SK-N-SH (cell line): ENCODE results near the gene NPTX1. TPM values are rescaled to one million over a fixed set of nuclear protein-coding genes. Genes with fewer than 3 reads are reported as not detected.

Source experiments
- CTCF ChIA-PET: fragments of 300-600, 350-600 bp; formaldehyde crosslinking; extraction: SDS; loops from one replicate; lab custom pipeline; 2021; lab: Yijun Ruan, JAX
- POLR2A ChIA-PET: fragments of 350-600 bp; sonication (Branson Sonifier 250); formaldehyde crosslinking; extraction: SDS; loops from one replicate; lab custom pipeline; 2020; ENCODE audit warnings: antibody characterized with exemption, inconsistent platforms; lab: Yijun Ruan, JAX
- DNase-seq: peaks from one replicate; pipeline ENCODE4 v3.0.0; 2012
- H2AFZ ChIP-seq: fragments of 200-600 bp; sonication (generic); 2 replicates; pipeline ENCODE4 v1.8.1; 2016; ENCODE audit warnings: antibody characterized with exemption, mild to moderate bottlenecking, low read depth
- H3F3A ChIP-seq: fragments of 200-600 bp; sonication (generic); replicated peaks from 2 replicates; pipeline ENCODE3; 2016; ENCODE audit warnings: antibody characterized with exemption, mild to moderate bottlenecking; ENCODE audit not compliant: insufficient read depth
- H3K27ac ChIP-seq, 2 experiments: fragments of 200-500 bp in 1 of 2; fragments of 200-600 bp in 1 of 2; sonication (Bioruptor generic) in 1 of 2; sonication (generic), shearing (Covaris generic) in 1 of 2; 2 replicates each; pipeline versions ENCODE4 v1.5.1 to v1.6.1; 2014 to 2016; ENCODE audit warnings: low read depth in 2 of 2, inconsistent platforms in 1 of 2, low read length in 1 of 2, mild to moderate bottlenecking in 1 of 2, mixed read lengths in 1 of 2
- H3K27me3 ChIP-seq: fragments of 200-600 bp; sonication (generic), shearing (Covaris generic); 2 replicates; pipeline ENCODE4 v1.6.1; 2016; ENCODE audit warnings: mixed run types; ENCODE audit not compliant: insufficient read depth
- H3K36me3 ChIP-seq, 2 experiments: fragments of 200-500 bp in 1 of 2; fragments of 200-600 bp in 1 of 2; sonication (Bioruptor generic) in 1 of 2; sonication (generic) in 1 of 2; replicated peaks in 1 of 2; 2 replicates each; pipeline versions ENCODE3 to v1.5.1; 2014 to 2016; ENCODE audit warnings: low read length in 1 of 2, mild to moderate bottlenecking in 1 of 2; ENCODE audit not compliant: insufficient read depth in 2 of 2, control insufficient read depth in 1 of 2
- H3K4me1 ChIP-seq, 2 experiments: fragments of 200-500 bp in 1 of 2; fragments of 200-600 bp in 1 of 2; sonication (Bioruptor generic) in 1 of 2; sonication (generic), shearing (Covaris generic) in 1 of 2; 2 replicates each; pipeline versions ENCODE4 v1.5.1 to v1.6.1; 2014 to 2016; ENCODE audit warnings: low read depth in 1 of 2, low read length in 1 of 2, mixed run types in 1 of 2; ENCODE audit not compliant: insufficient read depth in 2 of 2, control insufficient read depth in 1 of 2
- H3K4me2 ChIP-seq: fragments of 200-600 bp; sonication (generic), shearing (Covaris generic); 2 replicates; pipeline ENCODE4 v1.6.1; 2017; ENCODE audit warnings: mixed run types
- H3K4me3 ChIP-seq, 2 experiments: fragments of 200-500 bp in 1 of 2; fragments of 200-600 bp in 1 of 2; sonication (Bioruptor generic) in 1 of 2; sonication (generic), shearing (Covaris generic) in 1 of 2; 2 replicates each; pipeline versions ENCODE4 v1.5.1 to v1.8.1; 2014 to 2016; ENCODE audit warnings: low read depth in 2 of 2, inconsistent platforms in 1 of 2, low read length in 1 of 2, mild to moderate bottlenecking in 1 of 2, mixed read lengths in 1 of 2, moderate library complexity in 1 of 2
- H3K79me2 ChIP-seq: fragments of 200-600 bp; sonication (generic); 2 replicates; pipeline ENCODE4 v1.8.1; 2017; ENCODE audit warnings: mild to moderate bottlenecking; ENCODE audit not compliant: insufficient read depth
- H3K9ac ChIP-seq: fragments of 200-600 bp; sonication (generic); 2 replicates; pipeline ENCODE4 v1.6.1; 2017; ENCODE audit warnings: mixed run types
- H3K9me2 ChIP-seq: fragments of 200-600 bp; sonication (generic); 2 replicates; pipeline ENCODE4 v1.6.1; 2017; ENCODE audit warnings: mixed run types
- H3K9me3 ChIP-seq: fragments of 200-600 bp; sonication (generic); 2 replicates; pipeline ENCODE4 v1.6.1; 2017; ENCODE audit warnings: mixed run types, mild to moderate bottlenecking, moderate library complexity
- H4K20me1 ChIP-seq: fragments of 200-600 bp; sonication (generic); 2 replicates; pipeline ENCODE4 v1.6.1; 2017; ENCODE audit warnings: mild to moderate bottlenecking, mixed run types; ENCODE audit not compliant: insufficient read depth
- FOXM1 ChIP-seq: IDR thresholded peaks from 2 replicates; pipeline ENCODE4 v1.4.0; 2012; ENCODE audit warnings: low read depth, mild to moderate bottlenecking
- JUND ChIP-seq: IDR thresholded peaks from 2 replicates; pipeline ENCODE4 v1.4.0; 2012
- MXI1 ChIP-seq: IDR thresholded peaks from 2 replicates; pipeline ENCODE4 v1.6.1; 2012; ENCODE audit warnings: mild to moderate bottlenecking, low read depth, low read length, improper control_type of control experiment
- RAD21 ChIP-seq: IDR thresholded peaks from 2 replicates; pipeline ENCODE4 v1.6.1; 2012; ENCODE audit warnings: mild to moderate bottlenecking, low read length
- RCOR1 ChIP-seq: fragments of 150-350 bp; IDR thresholded peaks from 2 replicates; pipeline ENCODE4 v1.6.1; 2017; ENCODE audit warnings: antibody characterized with exemption, low read length
- RXRA ChIP-seq: IDR thresholded peaks from 2 replicates; pipeline ENCODE4 v1.4.0; 2012; ENCODE audit warnings: low read depth, mild to moderate bottlenecking, borderline replicate concordance
- SMC3 ChIP-seq: IDR thresholded peaks from 2 replicates; pipeline ENCODE4 v1.6.1; 2012; ENCODE audit warnings: low read depth, low read length, improper control_type of control experiment
- TCF12 ChIP-seq: IDR thresholded peaks from 2 replicates; pipeline ENCODE4 v1.4.0; 2012
- YY1 ChIP-seq: IDR thresholded peaks from 2 replicates; pipeline ENCODE4 v1.4.0; 2012; ENCODE audit warnings: low read depth, mild to moderate bottlenecking
- WGBS: methylation state at CpG from one replicate; pipeline ENCODE4 v1.1.6; 2017; ENCODE audit warnings: low lambda C conversion rate; 5-methylcytosine and 5-hydroxymethylcytosine counted together
- polyA plus RNA-seq, 3 experiments: library from polyadenylated mRNA; depleted of rRNA; stranded (reverse); fragments of >200 nt; gene quantifications; 2 replicates each; pipeline ENCODE4 v1.2.3, GENCODE V29; 2012
- TF ChIP-seq, protein P1 (sequence below): IDR thresholded peaks from 2 replicates; pipeline ENCODE4 v1.6.1; 2012; ENCODE audit warnings: mild to moderate bottlenecking, low read depth, low read length, moderate library complexity
- TF ChIP-seq, protein P2 (sequence below): IDR thresholded peaks from 2 replicates; pipeline ENCODE4 v1.4.0; 2012; ENCODE audit warnings: low read depth, borderline replicate concordance
- TF ChIP-seq, protein P3 (sequence below): fragments of 150-350 bp; IDR thresholded peaks from 2 replicates; pipeline ENCODE4 v1.6.1; 2016; ENCODE audit warnings: mild to moderate bottlenecking, low read depth, low read length
- TF ChIP-seq, protein P4 (sequence below): IDR thresholded peaks from 2 replicates; pipeline ENCODE4 v1.4.0; 2012; ENCODE audit warnings: low read depth, borderline replicate concordance

The NPTX1 gene
- polyA plus RNA-seq, 1 of the 3 experiments (the other 2 are of a cell fraction), result 0.05 TPM

DNA sequence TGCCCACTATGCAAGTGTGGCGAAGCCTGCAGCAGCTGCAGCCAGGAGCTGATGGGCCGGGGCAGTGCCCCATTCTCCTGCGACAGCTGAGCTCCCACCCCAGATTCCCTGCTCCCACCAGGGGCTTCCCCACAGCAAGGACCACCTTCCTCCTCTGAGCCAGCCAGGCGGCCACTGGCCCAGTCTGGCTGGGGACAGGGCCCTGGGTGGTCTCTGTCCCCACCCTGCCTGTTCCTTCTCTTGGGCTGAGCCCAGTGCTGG is 5.6 kb upstream of the NPTX1 start (continued):
- TF ChIP-seq, protein P1, sequence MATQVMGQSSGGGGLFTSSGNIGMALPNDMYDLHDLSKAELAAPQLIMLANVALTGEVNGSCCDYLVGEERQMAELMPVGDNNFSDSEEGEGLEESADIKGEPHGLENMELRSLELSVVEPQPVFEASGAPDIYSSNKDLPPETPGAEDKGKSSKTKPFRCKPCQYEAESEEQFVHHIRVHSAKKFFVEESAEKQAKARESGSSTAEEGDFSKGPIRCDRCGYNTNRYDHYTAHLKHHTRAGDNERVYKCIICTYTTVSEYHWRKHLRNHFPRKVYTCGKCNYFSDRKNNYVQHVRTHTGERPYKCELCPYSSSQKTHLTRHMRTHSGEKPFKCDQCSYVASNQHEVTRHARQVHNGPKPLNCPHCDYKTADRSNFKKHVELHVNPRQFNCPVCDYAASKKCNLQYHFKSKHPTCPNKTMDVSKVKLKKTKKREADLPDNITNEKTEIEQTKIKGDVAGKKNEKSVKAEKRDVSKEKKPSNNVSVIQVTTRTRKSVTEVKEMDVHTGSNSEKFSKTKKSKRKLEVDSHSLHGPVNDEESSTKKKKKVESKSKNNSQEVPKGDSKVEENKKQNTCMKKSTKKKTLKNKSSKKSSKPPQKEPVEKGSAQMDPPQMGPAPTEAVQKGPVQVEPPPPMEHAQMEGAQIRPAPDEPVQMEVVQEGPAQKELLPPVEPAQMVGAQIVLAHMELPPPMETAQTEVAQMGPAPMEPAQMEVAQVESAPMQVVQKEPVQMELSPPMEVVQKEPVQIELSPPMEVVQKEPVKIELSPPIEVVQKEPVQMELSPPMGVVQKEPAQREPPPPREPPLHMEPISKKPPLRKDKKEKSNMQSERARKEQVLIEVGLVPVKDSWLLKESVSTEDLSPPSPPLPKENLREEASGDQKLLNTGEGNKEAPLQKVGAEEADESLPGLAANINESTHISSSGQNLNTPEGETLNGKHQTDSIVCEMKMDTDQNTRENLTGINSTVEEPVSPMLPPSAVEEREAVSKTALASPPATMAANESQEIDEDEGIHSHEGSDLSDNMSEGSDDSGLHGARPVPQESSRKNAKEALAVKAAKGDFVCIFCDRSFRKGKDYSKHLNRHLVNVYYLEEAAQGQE, result no peak
- no peak for TF ChIP-seq YY1
- TF ChIP-seq MXI1, result no peak
- TF ChIP-seq RCOR1, result no peak
- TF ChIP-seq, protein P2, sequence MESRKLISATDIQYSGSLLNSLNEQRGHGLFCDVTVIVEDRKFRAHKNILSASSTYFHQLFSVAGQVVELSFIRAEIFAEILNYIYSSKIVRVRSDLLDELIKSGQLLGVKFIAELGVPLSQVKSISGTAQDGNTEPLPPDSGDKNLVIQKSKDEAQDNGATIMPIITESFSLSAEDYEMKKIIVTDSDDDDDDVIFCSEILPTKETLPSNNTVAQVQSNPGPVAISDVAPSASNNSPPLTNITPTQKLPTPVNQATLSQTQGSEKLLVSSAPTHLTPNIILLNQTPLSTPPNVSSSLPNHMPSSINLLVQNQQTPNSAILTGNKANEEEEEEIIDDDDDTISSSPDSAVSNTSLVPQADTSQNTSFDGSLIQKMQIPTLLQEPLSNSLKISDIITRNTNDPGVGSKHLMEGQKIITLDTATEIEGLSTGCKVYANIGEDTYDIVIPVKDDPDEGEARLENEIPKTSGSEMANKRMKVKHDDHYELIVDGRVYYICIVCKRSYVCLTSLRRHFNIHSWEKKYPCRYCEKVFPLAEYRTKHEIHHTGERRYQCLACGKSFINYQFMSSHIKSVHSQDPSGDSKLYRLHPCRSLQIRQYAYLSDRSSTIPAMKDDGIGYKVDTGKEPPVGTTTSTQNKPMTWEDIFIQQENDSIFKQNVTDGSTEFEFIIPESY, result no peak
- TF ChIP-seq TCF12, result no peak

DNA sequence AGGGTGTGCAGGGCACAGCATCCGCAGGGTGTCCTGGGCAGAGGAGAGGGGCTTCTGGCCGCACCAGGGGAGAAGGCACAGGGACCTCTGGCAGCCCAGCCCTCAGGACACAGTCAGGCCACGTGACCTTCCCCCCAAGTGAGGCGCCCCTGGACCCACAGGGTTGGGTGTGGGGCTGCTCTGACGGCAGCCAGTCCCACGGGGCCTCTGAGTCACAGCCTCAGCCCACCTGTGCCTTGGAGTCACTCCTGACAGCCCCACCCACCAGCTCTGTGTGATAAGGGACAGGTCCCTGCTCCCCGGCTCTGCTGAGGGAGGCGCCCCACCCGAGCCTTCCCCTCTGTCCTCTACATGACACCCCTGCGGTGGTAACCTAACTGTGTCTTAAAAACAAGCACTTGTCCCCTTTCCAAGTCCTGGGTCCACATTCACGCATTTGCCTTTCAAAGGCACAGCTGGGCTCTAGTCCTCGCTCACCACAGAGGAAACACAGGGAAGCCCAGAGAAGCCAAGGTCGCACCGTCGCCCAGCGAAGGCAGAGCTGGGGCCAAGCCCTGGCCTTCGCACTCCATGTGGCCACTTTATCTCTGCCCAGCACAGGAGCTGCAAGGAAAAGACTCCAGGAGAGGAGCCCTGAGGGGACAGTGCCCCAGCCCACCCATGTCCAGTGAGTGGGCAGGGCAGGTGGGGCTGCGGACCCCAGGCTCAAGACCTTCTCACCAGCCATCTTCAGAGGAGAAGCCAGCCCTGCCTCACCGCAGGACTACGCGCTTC is 5.1 kb upstream of the NPTX1 start:
- H3K9me2 ChIP-seq, result no peaks in the 10 kb centered on the region
- POLR2A ChIA-PET, result interaction anchor here (0.6 kb wide), 1 partner anchor 507 kb away, joined by 3 read pairs; no protein-coding TSS in a partner anchor
- H3K4me2 ChIP-seq, result no peak overlapping the region
- 52% methylated on average over 18 of the region's 21 CpGs for WGBS
- no peaks in the 10 kb centered on the region for H3K79me2 ChIP-seq
- H3K4me3 ChIP-seq, result no peak overlapping the region
- H3K9me3 ChIP-seq, result no peaks in the 10 kb centered on the region
- TF ChIP-seq, protein P2, result no peak
- TF ChIP-seq YY1 (no peak), RAD21 (no peak), SMC3 (no peak), FOXM1 (no peak), RXRA (no peak), JUND (no peak)
- TF ChIP-seq, protein P3, sequence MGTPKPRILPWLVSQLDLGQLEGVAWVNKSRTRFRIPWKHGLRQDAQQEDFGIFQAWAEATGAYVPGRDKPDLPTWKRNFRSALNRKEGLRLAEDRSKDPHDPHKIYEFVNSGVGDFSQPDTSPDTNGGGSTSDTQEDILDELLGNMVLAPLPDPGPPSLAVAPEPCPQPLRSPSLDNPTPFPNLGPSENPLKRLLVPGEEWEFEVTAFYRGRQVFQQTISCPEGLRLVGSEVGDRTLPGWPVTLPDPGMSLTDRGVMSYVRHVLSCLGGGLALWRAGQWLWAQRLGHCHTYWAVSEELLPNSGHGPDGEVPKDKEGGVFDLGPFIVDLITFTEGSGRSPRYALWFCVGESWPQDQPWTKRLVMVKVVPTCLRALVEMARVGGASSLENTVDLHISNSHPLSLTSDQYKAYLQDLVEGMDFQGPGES, result no peak
- TF ChIP-seq, protein P4, sequence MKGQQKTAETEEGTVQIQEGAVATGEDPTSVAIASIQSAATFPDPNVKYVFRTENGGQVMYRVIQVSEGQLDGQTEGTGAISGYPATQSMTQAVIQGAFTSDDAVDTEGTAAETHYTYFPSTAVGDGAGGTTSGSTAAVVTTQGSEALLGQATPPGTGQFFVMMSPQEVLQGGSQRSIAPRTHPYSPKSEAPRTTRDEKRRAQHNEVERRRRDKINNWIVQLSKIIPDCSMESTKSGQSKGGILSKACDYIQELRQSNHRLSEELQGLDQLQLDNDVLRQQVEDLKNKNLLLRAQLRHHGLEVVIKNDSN, result no peak
- TF ChIP-seq, protein P1, result no peak
- no peak overlapping the region for H2AFZ ChIP-seq
- H3K27ac ChIP-seq, result no peak overlapping the region
- CTCF ChIA-PET, result interaction anchor here (0.9 to 2.8 kb wide), 6 partner anchors 14 to 418 kb away, joined by 3 to 11 read pairs (median 6); no protein-coding TSS in a partner anchor
- H3K9ac ChIP-seq, result no peak overlapping the region
- H3K4me1 ChIP-seq, result peaks cover 0 to 4% of the 10 kb centered on the region in 2 experiments; a peak in 1 of 4 replicates
- no peaks in the 10 kb centered on the region for H3F3A ChIP-seq
- DNase-seq, result no peak
- H3K27me3 ChIP-seq, result peaks cover 66% of the 10 kb centered on the region
- no peaks in the 10 kb centered on the region for H3K36me3 ChIP-seq
- H4K20me1 ChIP-seq, result 0 out of 2 replicates have a peak, but pooled peaks cover 6% of the 10 kb centered on the region
